Myocyte (in vitro differentiated cells): ENCODE results near the gene COQ4. TPM values are rescaled to one million over a fixed set of nuclear protein-coding genes. Genes with fewer than 3 reads are reported as not detected.
"Not testable (repeated sequence)": the region's sequence is repeated elsewhere in the genome, so short reads cannot be mapped to it uniquely, and the experiment has no call there.

Experiments
- DNase-seq: peaks from one replicate; pipeline ENCODE4 v3.0.0-alpha.2; 2012; ENCODE audit warnings: low read depth
- polyA plus RNA-seq: library from polyadenylated mRNA; unstranded; fragments of >200 nt; gene quantifications from one replicate; pipeline ENCODE4 v1.2.1, GENCODE V29; 2012; ENCODE audit warnings: missing spikeins
- total RNA-seq: library from RNA; depleted of rRNA; stranded (reverse); fragments of >200 nt; gene quantifications from 2 replicates; pipeline ENCODE4 v1.2.3, GENCODE V29; 2014

Gene COQ4
- 27.2 and 40.4 TPM in 2 replicates for total RNA-seq
- 50.6 TPM for polyA plus RNA-seq

GRCh38 chr9:128322404-128323211, at the start of gene COQ4, which contains the start of gene TRUB2:
COQ4 (plus strand) TSS chr9:128322839; CDS start chr9:128322859, 20 bp downstream.
TRUB2 (minus strand) TSS chr9:128322447; CDS start chr9:128322408, 39 bp downstream.
- DNase-seq, result peak; percentile 98

- DNase-seq, result no peak
Measured at GRCh38 chr9:128274245-128274644, 48.4 kb upstream of the COQ4 start.

- DNase-seq, result peak; percentile 54
Measured at GRCh38 chr9:128275198-128276007, 47.2 kb upstream of the COQ4 start, which contains the start of gene GOLGA2. GOLGA2 (minus strand) TSS chr9:128276007; CDS start chr9:128275976, 31 bp downstream.

- DNase-seq, result peak; percentile 99
Measured at GRCh38 chr9:128276008-128276573, 46.5 kb upstream of the COQ4 start, which contains the start of gene SWI5. SWI5 (plus strand) TSS chr9:128276276.

- DNase-seq, result no peak
Measured at GRCh38 chr9:128276574-128277270, 45.9 kb upstream of the COQ4 start.

GRCh38 chr9:128279088-128280073, 43.3 kb upstream of the COQ4 start:
- not testable (repeated sequence) for DNase-seq

- DNase-seq, result no peak
Measured at GRCh38 chr9:128280084-128280622, 42.5 kb upstream of the COQ4 start.

- DNase-seq, result no peak
Measured at GRCh38 chr9:128282500-128282899, 40.1 kb upstream of the COQ4 start.

- DNase-seq, result no peak
Measured at GRCh38 chr9:128285033-128285784, 37.4 kb upstream of the COQ4 start.

- DNase-seq, result peak; percentile 32
Measured at GRCh38 chr9:128286440-128286839, 36.2 kb upstream of the COQ4 start.

GRCh38 chr9:128288273-128289004, 34.2 kb upstream of the COQ4 start:
- DNase-seq, result no peak

GRCh38 chr9:128292009-128292408, 30.6 kb upstream of the COQ4 start:
- DNase-seq, result no peak

GRCh38 chr9:128293091-128293490, 29.5 kb upstream of the COQ4 start:
- no peak for DNase-seq

- DNase-seq, result no peak
Measured at GRCh38 chr9:128294142-128294541, 28.5 kb upstream of the COQ4 start.

GRCh38 chr9:128296340-128297220, 26.1 kb upstream of the COQ4 start:
- DNase-seq, result no peak

- no peak for DNase-seq
Measured at GRCh38 chr9:128297221-128297773, 25.3 kb upstream of the COQ4 start.
